ENCODE data around the gene GRIN2A.

GRIN2A gene

DNA sequence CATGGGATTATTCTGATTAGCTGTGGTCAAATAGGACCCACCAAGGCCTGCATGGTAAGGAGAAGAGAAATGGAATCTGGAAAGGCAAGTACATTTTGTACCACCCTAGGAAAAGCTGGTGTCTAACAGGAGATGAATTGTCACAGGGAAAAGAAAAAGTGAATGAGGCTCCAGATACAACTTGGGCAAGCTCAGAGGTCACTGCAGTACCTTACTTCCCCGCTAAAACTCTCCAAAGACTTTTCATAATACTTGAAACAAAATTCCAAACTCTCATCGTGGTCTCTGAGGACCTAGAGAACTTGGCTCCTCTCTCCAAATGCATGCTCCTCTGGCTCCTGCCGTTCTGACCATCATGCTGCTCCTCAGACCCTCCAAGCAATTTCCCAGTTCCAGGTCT, 262.8 kb downstream of the GRIN2A start:
- no peak for FAIRE-seq
- TF ChIP-seq POLR2AphosphoS5 (IDR thresholded peaks at IDR 0.05; ENCODE audit: low read depth, low read length) (no peak), POLR2A (IDR thresholded peaks at IDR 0.05; ENCODE audit: low read depth, low read length) (no peak)
- DNase-seq (ENCODE audit: insufficient read length): no peak

DNA sequence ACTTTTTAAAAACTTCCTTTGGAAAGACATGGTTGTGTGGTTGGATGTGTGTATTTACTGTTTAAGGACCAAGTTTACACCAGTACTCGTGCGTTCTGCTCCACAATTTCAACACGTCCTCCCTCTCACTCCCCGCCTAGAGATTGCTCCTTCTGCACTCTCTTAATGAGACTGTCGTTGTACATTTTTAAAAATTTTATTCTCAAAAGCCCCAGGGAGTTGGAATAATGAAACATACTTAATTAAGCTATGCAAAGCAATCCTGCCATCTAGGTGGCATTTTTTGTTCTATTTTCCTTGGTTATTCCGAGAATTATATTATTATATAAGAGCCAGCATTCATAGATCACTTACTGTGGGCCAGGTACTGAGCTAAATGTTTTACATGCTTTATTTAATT, 264.5 kb downstream of the GRIN2A start:
- no peak for TF ChIP-seq TAF1 (IDR thresholded peaks at IDR 0.05; ENCODE audit: borderline replicate concordance, low read depth, low read length)
- no peak for TF ChIP-seq POLR2A (IDR thresholded peaks at IDR 0.05; ENCODE audit: low read depth, low read length)
- TF ChIP-seq POLR2AphosphoS5 (IDR thresholded peaks at IDR 0.05; ENCODE audit: low read depth, low read length): no peak
- DNase-seq (ENCODE audit: insufficient read length): no peak
- FAIRE-seq: no peak

DNA sequence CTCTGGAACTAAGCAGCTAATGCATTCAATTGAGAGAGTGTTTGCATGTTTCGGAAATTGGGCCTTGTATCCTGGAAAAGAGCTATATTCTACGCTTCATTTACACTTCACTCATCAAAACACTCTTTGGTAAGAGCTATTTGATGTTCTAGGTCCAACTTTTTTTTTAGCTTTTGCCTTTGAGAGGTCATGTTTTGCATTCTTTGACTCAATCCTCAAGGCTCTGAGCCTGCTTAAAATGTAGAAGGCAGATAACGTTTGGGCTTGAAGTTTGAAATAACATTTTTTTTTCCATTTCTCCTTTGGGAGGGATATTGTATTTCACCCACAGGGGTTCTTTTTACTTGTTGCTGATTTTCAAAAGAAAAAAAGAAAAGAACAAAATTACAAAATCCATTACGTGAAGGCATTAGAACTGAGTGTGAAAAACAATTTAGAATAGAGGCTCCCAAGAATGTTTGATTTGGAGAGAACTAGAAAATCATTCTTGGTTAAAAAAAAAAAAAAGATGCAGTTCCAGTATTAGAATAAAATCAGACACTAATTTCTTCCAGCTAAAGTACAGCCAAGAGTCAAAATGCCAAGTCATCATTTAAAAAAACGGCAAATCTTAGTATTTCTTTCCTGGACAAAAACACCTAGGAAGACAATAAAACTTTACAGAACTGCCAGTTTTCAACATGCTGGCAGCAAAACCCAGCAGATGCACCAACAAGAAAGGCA, 268.5 kb downstream of the GRIN2A start:
- DNase-seq (ENCODE audit: insufficient read length) (no peak), FAIRE-seq (peak; percentile 30)
- no peak for TF ChIP-seq POLR2AphosphoS5 (IDR thresholded peaks at IDR 0.05; ENCODE audit: low read depth, low read length)
- no peak for TF ChIP-seq POLR2A (IDR thresholded peaks at IDR 0.05; ENCODE audit: low read depth, low read length)
- no peak for TF ChIP-seq TAF1 (IDR thresholded peaks at IDR 0.05; ENCODE audit: borderline replicate concordance, low read depth, low read length)

DNA sequence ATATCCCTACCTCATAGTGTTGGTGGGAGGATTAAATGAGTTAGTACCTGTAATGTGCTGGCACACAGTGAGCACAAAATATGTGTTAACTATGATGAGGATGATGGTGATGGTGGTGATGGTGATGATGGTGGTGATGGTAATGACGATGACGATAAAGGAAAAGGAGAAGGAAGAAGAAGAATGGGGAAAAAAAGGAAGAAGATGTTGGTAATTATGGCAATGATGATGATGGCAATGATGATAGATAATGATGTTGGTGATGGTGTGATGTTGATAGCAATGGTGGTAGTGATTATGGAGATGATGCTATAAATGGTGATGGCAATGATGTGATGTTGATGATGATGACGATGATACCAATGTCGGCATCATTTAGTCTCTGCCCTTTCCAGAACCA, 270.2 kb downstream of the GRIN2A start:
- FAIRE-seq (no peak), DNase-seq (ENCODE audit: insufficient read length) (no peak)
- TF ChIP-seq POLR2A (IDR thresholded peaks at IDR 0.05; ENCODE audit: low read depth, low read length): no peak
- TF ChIP-seq POLR2AphosphoS5 (IDR thresholded peaks at IDR 0.05; ENCODE audit: low read depth, low read length): no peak
- TF ChIP-seq TAF1 (IDR thresholded peaks at IDR 0.05; ENCODE audit: borderline replicate concordance, low read depth, low read length): no peak

DNA sequence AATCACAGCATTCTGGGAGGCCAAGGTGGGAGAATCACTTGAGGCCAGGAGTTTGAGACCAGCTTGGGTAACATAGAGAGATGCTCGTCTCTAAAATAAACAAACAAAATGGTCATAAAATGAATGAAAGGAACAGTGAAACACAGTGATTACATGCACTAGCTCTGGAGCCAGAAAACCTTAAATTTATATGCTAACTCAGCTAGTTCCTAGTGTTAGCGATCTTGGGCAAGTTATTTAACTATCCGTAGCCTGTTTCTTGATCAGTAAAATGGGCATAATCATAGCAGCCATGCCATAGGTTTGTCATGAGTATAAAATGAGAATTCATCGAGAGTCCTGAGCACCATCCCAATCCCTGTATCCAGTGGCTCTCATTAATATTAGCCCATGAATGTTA, 271.0 kb downstream of the GRIN2A start:
- DNase-seq (ENCODE audit: insufficient read length) (no peak), FAIRE-seq (no peak)
- TF ChIP-seq TAF1 (IDR thresholded peaks at IDR 0.05; ENCODE audit: borderline replicate concordance, low read depth, low read length): no peak
- no peak for TF ChIP-seq POLR2AphosphoS5 (IDR thresholded peaks at IDR 0.05; ENCODE audit: low read depth, low read length)

DNA sequence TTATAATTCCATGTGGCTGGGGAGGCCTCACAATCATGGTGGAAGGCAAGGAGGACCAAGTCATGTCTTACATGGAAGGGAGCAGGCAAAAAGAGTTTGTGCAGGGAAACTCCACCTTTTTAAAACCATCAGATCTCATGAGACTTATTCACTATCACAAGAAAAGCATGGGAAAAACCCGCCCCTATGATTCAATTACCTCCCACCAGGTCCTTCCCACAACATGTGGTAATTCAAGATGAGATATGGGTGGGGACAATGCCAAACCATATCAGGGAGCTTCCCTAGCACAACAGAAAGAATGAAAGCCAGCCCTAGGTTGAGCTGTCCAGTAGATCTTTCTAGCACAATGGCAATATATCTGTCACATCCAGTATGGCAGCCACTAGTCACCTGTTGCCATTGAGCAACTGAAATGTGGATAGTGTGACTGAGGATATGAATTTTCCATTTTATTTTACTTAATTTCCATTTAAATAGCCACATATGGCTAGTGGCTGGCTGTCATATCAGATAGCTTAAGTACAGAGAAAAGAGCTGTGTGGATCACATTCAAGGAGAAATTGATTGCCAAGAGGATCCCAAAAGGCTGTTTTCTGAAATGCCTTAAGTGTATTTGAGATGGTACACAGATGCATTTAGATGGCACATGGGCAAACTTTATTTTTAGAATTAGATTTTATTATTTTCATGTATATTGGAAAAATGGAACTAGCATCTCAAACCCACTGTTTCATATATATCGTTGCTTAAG, 273.0 kb downstream of the GRIN2A start:
- FAIRE-seq: peak; percentile 40
- TF ChIP-seq TAF1 (IDR thresholded peaks at IDR 0.05; ENCODE audit: borderline replicate concordance, low read depth, low read length) (no peak), POLR2AphosphoS5 (IDR thresholded peaks at IDR 0.05; ENCODE audit: low read depth, low read length) (no peak), POLR2A (IDR thresholded peaks at IDR 0.05; ENCODE audit: low read depth, low read length) (no peak)
- DNase-seq (ENCODE audit: insufficient read length): no peak

DNA sequence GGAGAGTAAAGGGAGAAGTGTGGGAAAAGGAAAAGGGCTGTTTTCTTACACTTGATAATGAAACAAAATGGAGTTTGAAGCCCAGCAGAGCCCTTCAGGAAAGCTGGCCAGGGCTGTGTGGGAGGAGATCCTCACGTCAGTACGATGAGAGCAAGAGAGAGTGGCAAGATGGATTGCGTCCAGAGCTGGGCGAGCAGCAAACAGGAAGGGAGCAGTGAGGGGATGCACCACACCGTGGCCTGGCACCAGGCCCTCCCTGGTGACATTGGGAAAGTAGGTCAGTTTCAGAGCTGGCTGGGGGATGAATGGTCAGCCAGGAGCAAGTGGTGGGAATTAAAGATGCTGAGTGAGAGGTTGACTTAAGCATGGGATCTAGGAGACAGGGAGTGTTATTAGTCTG, 273.6 kb downstream of the GRIN2A start:
- TF ChIP-seq TAF1 (IDR thresholded peaks at IDR 0.05; ENCODE audit: borderline replicate concordance, low read depth, low read length) (no peak), POLR2A (IDR thresholded peaks at IDR 0.05; ENCODE audit: low read depth, low read length) (no peak), POLR2AphosphoS5 (IDR thresholded peaks at IDR 0.05; ENCODE audit: low read depth, low read length) (no peak)
- no peak for DNase-seq (ENCODE audit: insufficient read length)
- no peak for FAIRE-seq

DNA sequence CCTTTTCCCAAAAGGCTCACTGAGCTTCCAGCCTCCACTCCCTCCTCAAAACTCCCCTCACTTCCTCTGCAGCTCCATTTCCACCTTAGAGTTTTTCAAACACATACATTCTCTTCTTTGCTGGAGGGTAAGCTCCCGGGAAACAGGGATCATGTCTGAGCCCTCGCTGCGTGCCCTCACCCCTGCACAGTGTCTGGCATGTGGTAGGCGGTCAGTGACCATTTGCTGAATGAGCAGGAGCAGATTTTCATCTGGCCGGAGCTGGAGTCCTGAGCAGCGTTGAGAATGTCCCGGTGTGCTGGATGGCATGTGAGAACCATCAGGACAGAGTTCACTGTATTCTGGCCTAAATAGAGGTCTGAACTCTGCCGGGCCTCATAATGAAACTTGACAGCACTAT, 274.5 kb downstream of the GRIN2A start:
- no peak for DNase-seq (ENCODE audit: insufficient read length)
- FAIRE-seq: no peak
- no peak for TF ChIP-seq TAF1 (IDR thresholded peaks at IDR 0.05; ENCODE audit: borderline replicate concordance, low read depth, low read length)
- TF ChIP-seq POLR2A (IDR thresholded peaks at IDR 0.05; ENCODE audit: low read depth, low read length): no peak
- TF ChIP-seq POLR2AphosphoS5 (IDR thresholded peaks at IDR 0.05; ENCODE audit: low read depth, low read length): no peak

DNA sequence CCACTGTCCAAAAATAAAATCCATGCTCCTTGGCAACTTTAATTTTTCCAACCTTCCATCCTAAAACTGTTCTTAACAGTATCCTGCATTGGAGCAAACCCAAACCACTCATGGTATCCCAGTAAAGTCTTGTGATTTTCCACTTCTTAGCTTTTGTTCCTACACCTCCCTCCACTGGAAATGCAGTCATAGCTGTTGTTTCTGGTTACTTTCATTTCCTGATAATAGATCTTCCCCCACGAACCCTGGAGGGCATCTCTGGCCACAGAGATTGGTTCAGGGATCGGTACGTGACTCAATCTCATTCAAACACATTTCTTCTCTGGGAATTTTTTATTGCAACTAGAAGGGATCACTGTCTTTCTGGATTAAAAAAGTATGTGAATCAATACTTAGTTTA, 276.0 kb downstream of the GRIN2A start:
- TF ChIP-seq POLR2AphosphoS5 (IDR thresholded peaks at IDR 0.05; ENCODE audit: low read depth, low read length) (no peak), POLR2A (IDR thresholded peaks at IDR 0.05; ENCODE audit: low read depth, low read length) (no peak), TAF1 (IDR thresholded peaks at IDR 0.05; ENCODE audit: borderline replicate concordance, low read depth, low read length) (no peak)
- FAIRE-seq (no peak), DNase-seq (ENCODE audit: insufficient read length) (no peak)

DNA sequence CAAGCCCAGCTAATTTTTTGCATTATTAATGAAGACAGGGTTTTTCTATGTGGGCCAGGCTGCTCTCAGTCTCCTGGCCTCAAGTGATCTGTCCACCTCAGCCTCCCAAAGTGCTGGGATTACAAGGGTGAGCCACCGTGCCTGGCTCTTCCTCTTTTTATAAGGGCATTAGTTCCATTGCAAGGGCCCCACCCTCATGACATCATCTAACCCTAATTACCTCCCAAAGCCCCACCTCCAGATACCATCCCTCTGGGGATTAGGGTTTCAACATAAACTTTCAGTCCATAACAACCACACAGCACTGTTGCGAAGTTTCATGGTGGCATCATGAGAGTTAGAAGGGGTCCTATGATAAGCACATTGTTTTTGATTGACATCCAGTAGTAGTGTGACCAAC, 277.7 kb downstream of the GRIN2A start:
- TF ChIP-seq TAF1 (IDR thresholded peaks at IDR 0.05; ENCODE audit: borderline replicate concordance, low read depth, low read length) (no peak), POLR2AphosphoS5 (IDR thresholded peaks at IDR 0.05; ENCODE audit: low read depth, low read length) (no peak), POLR2A (IDR thresholded peaks at IDR 0.05; ENCODE audit: low read depth, low read length) (no peak)
- FAIRE-seq (no peak), DNase-seq (ENCODE audit: insufficient read length) (no peak)

DNA sequence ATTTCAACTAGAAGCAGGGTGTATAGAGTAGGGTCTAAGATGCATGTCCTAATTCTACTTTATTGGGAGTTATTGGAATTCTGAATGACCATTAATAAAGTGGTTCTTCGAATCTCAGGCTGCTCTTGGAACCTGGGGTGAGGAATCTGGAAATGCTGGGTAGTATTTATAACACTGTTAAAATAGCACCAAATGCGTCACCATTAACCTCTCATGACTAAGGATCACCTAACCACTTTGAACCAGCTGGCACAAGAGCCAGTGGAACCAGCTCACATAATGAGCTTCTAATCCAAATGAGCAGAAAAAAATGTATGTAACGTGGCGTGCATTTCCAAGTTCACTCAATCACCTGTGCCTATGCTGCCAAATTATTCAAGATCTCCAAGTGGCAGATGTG, 281.7 kb downstream of the GRIN2A start:
- DNase-seq (ENCODE audit: insufficient read length): no peak
- no peak for TF ChIP-seq POLR2A (IDR thresholded peaks at IDR 0.05; ENCODE audit: low read depth, low read length)
- TF ChIP-seq POLR2AphosphoS5 (IDR thresholded peaks at IDR 0.05; ENCODE audit: low read depth, low read length): no peak
- no peak for TF ChIP-seq TAF1 (IDR thresholded peaks at IDR 0.05; ENCODE audit: borderline replicate concordance, low read depth, low read length)
- no peak for FAIRE-seq

DNA sequence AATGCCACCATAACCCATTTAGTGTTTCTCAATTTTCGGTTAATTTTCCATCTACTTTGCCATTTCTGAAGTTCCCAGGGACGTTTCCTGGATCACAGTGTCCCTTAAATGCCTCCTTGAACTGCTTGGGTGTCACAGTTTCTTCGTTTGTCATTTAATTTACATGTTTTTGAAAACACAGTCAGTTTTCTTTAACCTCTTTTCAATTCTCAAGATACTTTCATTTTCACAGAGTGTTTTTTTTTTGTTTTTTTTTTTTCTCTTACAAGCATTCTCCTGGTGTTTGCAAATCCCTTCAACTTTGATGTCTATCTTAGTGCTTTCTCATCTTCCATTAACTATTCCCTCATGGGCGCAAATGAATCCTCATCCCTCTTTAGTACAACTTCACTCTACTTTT, 283.7 kb downstream of the GRIN2A start:
- no peak for TF ChIP-seq TAF1 (IDR thresholded peaks at IDR 0.05; ENCODE audit: borderline replicate concordance, low read depth, low read length)
- TF ChIP-seq POLR2A (IDR thresholded peaks at IDR 0.05; ENCODE audit: low read depth, low read length): no peak
- no peak for TF ChIP-seq POLR2AphosphoS5 (IDR thresholded peaks at IDR 0.05; ENCODE audit: low read depth, low read length)
- DNase-seq (ENCODE audit: insufficient read length): no peak
- no peak for FAIRE-seq
